ENCODE results near the gene MEIS2. TPM values are rescaled to one million over a fixed set of nuclear protein-coding genes. Genes with fewer than 3 reads are reported as not detected.

Gene MEIS2
- total RNA-seq, 1 donor from 2014 or later: 6.6 TPM

- no peak for DNase-seq (ENCODE audit: low read depth)
- no peaks in the 10 kb centered on the region for H3K27me3 ChIP-seq (ENCODE audit: control insufficient read depth, insufficient read depth, low read length)
- H3K4me3 ChIP-seq (ENCODE audit: low read depth, low read length): no peak overlapping the region
- TF ChIP-seq, protein P1, sequence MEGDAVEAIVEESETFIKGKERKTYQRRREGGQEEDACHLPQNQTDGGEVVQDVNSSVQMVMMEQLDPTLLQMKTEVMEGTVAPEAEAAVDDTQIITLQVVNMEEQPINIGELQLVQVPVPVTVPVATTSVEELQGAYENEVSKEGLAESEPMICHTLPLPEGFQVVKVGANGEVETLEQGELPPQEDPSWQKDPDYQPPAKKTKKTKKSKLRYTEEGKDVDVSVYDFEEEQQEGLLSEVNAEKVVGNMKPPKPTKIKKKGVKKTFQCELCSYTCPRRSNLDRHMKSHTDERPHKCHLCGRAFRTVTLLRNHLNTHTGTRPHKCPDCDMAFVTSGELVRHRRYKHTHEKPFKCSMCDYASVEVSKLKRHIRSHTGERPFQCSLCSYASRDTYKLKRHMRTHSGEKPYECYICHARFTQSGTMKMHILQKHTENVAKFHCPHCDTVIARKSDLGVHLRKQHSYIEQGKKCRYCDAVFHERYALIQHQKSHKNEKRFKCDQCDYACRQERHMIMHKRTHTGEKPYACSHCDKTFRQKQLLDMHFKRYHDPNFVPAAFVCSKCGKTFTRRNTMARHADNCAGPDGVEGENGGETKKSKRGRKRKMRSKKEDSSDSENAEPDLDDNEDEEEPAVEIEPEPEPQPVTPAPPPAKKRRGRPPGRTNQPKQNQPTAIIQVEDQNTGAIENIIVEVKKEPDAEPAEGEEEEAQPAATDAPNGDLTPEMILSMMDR (IDR thresholded peaks at IDR 0.05; ENCODE audit: insufficient read depth, low read length, severe bottlenecking): no peak
- no peaks in the 10 kb centered on the region for H3K36me3 ChIP-seq (ENCODE audit: control insufficient read depth, insufficient read depth, low read length)
- FAIRE-seq: no peak
Measured at GRCh38 chr15:37134244-37134643, 33.9 kb upstream of the MEIS2 start.

- Histone ChIP-seq H3K27me3 (ENCODE audit: control insufficient read depth, insufficient read depth, low read length) (no peaks in the 10 kb centered on the region), H3K4me3 (ENCODE audit: low read depth, low read length) (no peak overlapping the region), H3K36me3 (ENCODE audit: control insufficient read depth, insufficient read depth, low read length) (no peaks in the 10 kb centered on the region)
- TF ChIP-seq, protein P1 (IDR thresholded peaks at IDR 0.05; ENCODE audit: insufficient read depth, low read length, severe bottlenecking): no peak
- FAIRE-seq: no peak
- peak; percentile 33 for DNase-seq (ENCODE audit: low read depth)
Measured at GRCh38 chr15:37133602-37134001, 33.3 kb upstream of the MEIS2 start.

DNA sequence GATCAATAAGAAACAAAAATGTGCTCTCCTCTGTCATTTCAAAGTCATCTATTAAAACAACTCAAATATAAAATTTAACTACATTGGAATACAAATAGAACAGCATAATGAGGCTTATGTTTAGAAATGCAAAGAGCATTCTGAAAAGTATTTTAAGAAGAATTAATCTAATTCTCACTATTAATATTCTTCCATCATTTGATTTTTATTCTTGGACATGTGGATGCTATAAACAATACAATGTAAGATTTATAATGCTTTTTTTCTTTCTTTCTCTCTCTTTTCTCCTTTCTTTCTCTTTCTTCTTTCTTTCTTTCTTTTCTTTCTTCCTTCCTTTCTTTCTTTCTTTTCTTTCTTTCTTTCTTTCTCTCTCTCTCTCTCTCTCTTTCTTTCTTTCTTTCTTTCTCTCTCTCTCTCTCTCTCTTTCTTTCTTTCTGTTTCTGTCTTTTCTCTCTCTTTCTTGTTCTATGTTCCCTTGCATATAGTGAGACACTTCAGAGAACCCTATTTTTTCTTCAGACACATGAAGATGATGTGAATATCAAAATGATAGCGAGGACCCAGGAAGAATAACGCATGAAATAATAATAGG lies 32.6 kb upstream of the MEIS2 start:
- TF ChIP-seq, protein P1 (IDR thresholded peaks at IDR 0.05; ENCODE audit: insufficient read depth, low read length, severe bottlenecking): no peak
- no peak for FAIRE-seq

DNA sequence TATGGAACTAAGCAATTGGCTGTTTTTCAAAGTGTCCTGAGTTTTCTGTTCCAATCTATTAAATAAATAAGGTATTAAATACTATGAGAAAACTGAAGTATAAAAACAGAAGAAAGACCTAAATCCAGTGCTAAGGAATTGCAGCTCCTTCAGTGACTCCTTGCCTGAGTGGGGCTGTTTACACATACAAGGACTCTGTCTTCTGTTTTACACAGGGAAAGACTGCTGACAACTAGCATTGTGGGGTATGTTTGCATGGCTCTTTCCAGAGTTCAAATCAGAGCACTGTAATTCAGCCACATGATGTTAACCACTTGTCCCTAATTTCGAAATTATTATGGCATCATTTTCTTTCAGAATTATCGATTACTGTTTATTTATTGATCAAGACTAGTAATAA lies 31.3 kb upstream of the MEIS2 start:
- Histone ChIP-seq H3K36me3 (ENCODE audit: control insufficient read depth, insufficient read depth, low read length) (no peaks in the 10 kb centered on the region), H3K4me3 (ENCODE audit: low read depth, low read length) (no peak overlapping the region), H3K27me3 (ENCODE audit: control insufficient read depth, insufficient read depth, low read length) (peaks cover 2% of the 10 kb centered on the region)
- no peak for FAIRE-seq
- TF ChIP-seq, protein P1 (IDR thresholded peaks at IDR 0.05; ENCODE audit: insufficient read depth, low read length, severe bottlenecking): no peak
- no peak for DNase-seq (ENCODE audit: low read depth)

More for the DNA sequence above, 32.6 kb upstream of the MEIS2 start:
- no peak for DNase-seq (ENCODE audit: low read depth)
- no peaks in the 10 kb centered on the region for H3K36me3 ChIP-seq (ENCODE audit: control insufficient read depth, insufficient read depth, low read length)
- H3K4me3 ChIP-seq (ENCODE audit: low read depth, low read length): no peak overlapping the region
- peaks cover 2% of the 10 kb centered on the region for H3K27me3 ChIP-seq (ENCODE audit: control insufficient read depth, insufficient read depth, low read length)

GRCh38 chr15:37130356-37130755 lies 30.0 kb upstream of the MEIS2 start:
- DNase-seq (ENCODE audit: low read depth) (no peak), FAIRE-seq (no peak)
- H3K27me3 ChIP-seq (ENCODE audit: control insufficient read depth, insufficient read depth, low read length): peaks cover 2% of the 10 kb centered on the region
- no peak overlapping the region for H3K4me3 ChIP-seq (ENCODE audit: low read depth, low read length)
- H3K36me3 ChIP-seq (ENCODE audit: control insufficient read depth, insufficient read depth, low read length): no peaks in the 10 kb centered on the region
- TF ChIP-seq, protein P1 (IDR thresholded peaks at IDR 0.05; ENCODE audit: insufficient read depth, low read length, severe bottlenecking): no peak

- FAIRE-seq: no peak
Measured at GRCh38 chr15:37125143-37125542, 24.8 kb upstream of the MEIS2 start.

More at GRCh38 chr15:37125143-37125542, 24.8 kb upstream of the MEIS2 start:
- TF ChIP-seq, protein P1 (IDR thresholded peaks at IDR 0.05; ENCODE audit: insufficient read depth, low read length, severe bottlenecking): no peak
- Histone ChIP-seq H3K4me3 (ENCODE audit: low read depth, low read length) (no peak overlapping the region), H3K36me3 (ENCODE audit: control insufficient read depth, insufficient read depth, low read length) (no peaks in the 10 kb centered on the region), H3K27me3 (ENCODE audit: control insufficient read depth, insufficient read depth, low read length) (peaks cover 3% of the 10 kb centered on the region)
- DNase-seq (ENCODE audit: low read depth): no peak

Measured in bronchial epithelial cell (primary cell).